Vagina (tissue), 2 donors: ENCODE results near the gene SPAG16. TPM values are rescaled to one million over a fixed set of nuclear protein-coding genes. Genes with fewer than 3 reads are reported as not detected.

Experiments
- DNase-seq, 2 donors: peaks; one replicate each; pipeline ENCODE4 v3.0.0-alpha.2; 2017; ENCODE audit errors: extremely low spot score in 2 of 2
- H3K27ac ChIP-seq: fragments of 200-600 bp; sonication (generic); one replicate; pipeline ENCODE4 v1.5.1; 2019
- H3K27me3 ChIP-seq: fragments of 200-600 bp; sonication (generic); one replicate; pipeline ENCODE4 v1.5.1; 2019
- H3K36me3 ChIP-seq, 2 donors: fragments of 200-600 bp; sonication (generic); one replicate each; pipeline ENCODE4 v1.5.1; 2017 to 2019
- H3K4me1 ChIP-seq: fragments of 200-600 bp; sonication (generic); one replicate; pipeline ENCODE4 v1.5.1; 2019
- H3K4me3 ChIP-seq, 2 donors: fragments of 200-600 bp; sonication (generic); 1 replicate in 1 of 2; 2 replicates in 1 of 2; pipeline ENCODE4 v1.5.1; 2016 to 2019
- H3K9me3 ChIP-seq: fragments of 200-600 bp; sonication (generic); one replicate; pipeline ENCODE4 v1.5.1; 2019
- CTCF ChIP-seq, 3 experiments: fragments of 450-650 bp in 2 of 3; fragments of 200-600 bp in 1 of 3; sonication (generic) in 1 of 3; IDR thresholded peaks; one replicate each; pipeline ENCODE4 v1.5.1; 2017 to 2019; ENCODE audit warnings: antibody characterized with exemption in 3 of 3, mild to moderate bottlenecking in 2 of 3, moderate library complexity in 2 of 3
- POLR2A ChIP-seq, 2 donors: fragments of 450-650 bp; IDR thresholded peaks; one replicate each; pipeline ENCODE4 v1.6.1; 2017; ENCODE audit warnings: antibody characterized with exemption in 2 of 2, mild to moderate bottlenecking in 2 of 2, moderate library complexity in 2 of 2
- POLR2AphosphoS5 ChIP-seq, 2 donors: sonication (generic); formaldehyde crosslinking; IDR thresholded peaks; one replicate each; pipeline ENCODE4 v1.9.0; 2017; ENCODE audit warnings: antibody characterized with exemption in 2 of 2, mild to moderate bottlenecking in 2 of 2, low read depth in 1 of 2; ENCODE audit not compliant: insufficient read depth in 1 of 2
- intact Hi-C: fragments of 100-400 bp; cut with DNase I; formaldehyde crosslinking; loops from one replicate; pipeline ENCODE4 v1.15.1; 2023
- total RNA-seq: library from RNA; depleted of rRNA; stranded (reverse); fragments of >200 nt; gene quantifications from one replicate; pipeline ENCODE4 v1.2.3, GENCODE V29; 2016

Gene SPAG16
- total RNA-seq, 1 donor from 2014 or later = 30.2 TPM

DNA sequence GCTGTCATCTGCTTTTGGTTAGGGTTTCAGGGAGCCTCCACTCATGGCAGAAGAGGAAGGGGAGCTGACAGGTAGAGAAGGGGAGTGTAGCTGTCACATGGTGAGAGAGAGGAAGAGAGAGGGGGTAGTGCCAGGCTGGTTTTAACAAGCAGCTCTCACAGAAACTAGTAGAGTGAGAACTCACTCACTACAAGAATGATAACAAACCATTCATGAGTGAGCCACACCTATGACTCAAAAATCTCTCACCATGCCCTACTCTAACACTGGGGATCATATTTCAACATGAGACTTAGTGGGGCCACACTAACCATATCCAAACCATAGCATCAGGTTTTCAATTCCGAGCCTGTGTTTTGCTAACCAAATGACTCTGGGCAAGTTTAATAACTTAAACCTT lies 851.7 kb downstream of the SPAG16 start:
- Histone ChIP-seq H3K4me1 (no peaks in the 10 kb centered on the region), H3K27ac (no peak overlapping the region), H3K9me3 (no peaks in the 10 kb centered on the region), H3K27me3 (no peaks in the 10 kb centered on the region), H3K4me3 (no peak overlapping the region), H3K36me3 (no peaks in the 10 kb centered on the region)
- DNase-seq = no peak
- TF ChIP-seq POLR2AphosphoS5 (IDR thresholded peaks at IDR 0.05; ENCODE audit: insufficient read depth in 1 of 2, low read depth in 1 of 2) (no peak), POLR2A (IDR thresholded peaks at IDR 0.05) (no peak), CTCF (IDR thresholded peaks at IDR 0.05) (no peak)
- intact Hi-C loops = no loop called here

DNA sequence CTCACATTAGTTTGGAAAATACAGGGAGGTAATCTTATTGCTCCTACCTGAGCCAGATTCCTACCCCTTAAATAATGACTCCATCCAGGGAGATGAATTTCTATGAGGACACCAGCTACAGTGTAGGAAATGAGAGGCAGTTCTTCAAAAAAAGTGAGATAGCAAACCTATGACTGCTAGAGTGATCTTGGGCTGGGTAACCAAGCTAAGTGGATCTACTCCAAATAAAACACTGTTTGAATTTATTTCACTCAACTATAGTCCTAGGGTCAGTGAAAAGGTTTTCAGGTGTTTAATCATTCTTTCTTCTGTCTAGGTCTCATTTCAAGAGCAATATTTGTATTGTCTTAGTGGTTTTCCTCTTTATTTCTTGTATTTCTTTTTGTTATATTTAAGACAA lies 854.5 kb downstream of the SPAG16 start:
- H3K27me3 ChIP-seq = no peaks in the 10 kb centered on the region
- no peak overlapping the region for H3K4me3 ChIP-seq
- DNase-seq = no peak
- intact Hi-C loops = no loop called here
- H3K27ac ChIP-seq = no peak overlapping the region
- no peak for TF ChIP-seq CTCF (IDR thresholded peaks at IDR 0.05)
- TF ChIP-seq POLR2A (IDR thresholded peaks at IDR 0.05) = no peak
- no peaks in the 10 kb centered on the region for H3K36me3 ChIP-seq
- H3K9me3 ChIP-seq = no peaks in the 10 kb centered on the region
- H3K4me1 ChIP-seq = no peaks in the 10 kb centered on the region

DNA sequence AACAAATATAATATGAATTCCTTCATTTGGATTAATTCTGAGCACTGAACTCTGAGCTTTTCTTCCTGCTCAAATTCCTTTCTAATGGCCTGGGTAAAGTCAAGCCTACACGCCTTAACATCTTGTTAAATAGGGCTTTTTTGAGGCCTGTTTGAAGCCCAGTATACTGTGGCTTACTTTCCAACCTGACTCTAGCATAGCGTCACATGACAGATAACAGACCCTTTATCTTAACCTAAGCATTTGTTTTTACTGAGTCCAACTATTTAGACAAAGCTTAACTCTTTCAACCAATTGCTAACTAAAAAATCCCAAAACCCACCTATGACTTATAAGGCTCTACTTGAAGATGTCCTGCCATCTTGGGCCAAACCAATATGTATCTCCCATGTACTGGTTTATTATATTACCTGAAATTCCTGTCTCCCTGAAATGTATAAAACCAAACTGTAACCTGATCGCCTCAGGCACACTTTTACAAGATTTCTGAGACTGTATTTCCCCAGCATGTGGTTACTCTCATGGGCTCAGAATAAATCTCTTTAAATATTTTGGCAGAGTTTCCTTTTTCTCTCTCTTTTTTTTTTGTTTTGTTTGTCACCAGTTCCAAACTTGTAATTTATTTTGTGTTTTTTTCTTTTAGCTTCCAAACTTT lies 855.5 kb downstream of the SPAG16 start:
- Histone ChIP-seq H3K27ac (no peak overlapping the region), H3K36me3 (no peaks in the 10 kb centered on the region), H3K4me3 (no peak overlapping the region), H3K4me1 (no peaks in the 10 kb centered on the region), H3K27me3 (no peaks in the 10 kb centered on the region), H3K9me3 (no peaks in the 10 kb centered on the region)
- TF ChIP-seq POLR2AphosphoS5 (IDR thresholded peaks at IDR 0.05; ENCODE audit: insufficient read depth in 1 of 2, low read depth in 1 of 2) (no peak), POLR2A (IDR thresholded peaks at IDR 0.05) (no peak), CTCF (IDR thresholded peaks at IDR 0.05) (no peak)
- intact Hi-C loops = no loop called here
- DNase-seq = no peak

DNA sequence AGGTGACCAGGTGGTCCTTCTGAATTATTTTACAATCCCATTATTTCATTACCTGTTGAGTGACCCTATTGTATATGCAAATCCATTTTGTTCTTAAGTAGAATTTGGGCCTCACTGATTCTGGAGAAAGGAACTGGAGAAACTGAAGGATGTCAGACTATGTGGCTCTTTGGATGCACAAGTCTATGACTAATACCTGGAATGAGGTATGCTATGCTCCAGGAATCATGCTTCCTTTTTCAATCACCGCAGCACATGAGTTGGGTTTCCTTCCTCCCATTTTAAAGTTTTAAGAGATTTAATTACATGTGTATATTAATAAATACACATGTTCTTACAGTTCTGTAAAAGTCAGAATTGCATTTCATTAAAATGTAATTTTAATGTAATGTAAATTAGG lies 872.7 kb downstream of the SPAG16 start:
- no peak for TF ChIP-seq POLR2AphosphoS5 (IDR thresholded peaks at IDR 0.05; ENCODE audit: insufficient read depth in 1 of 2, low read depth in 1 of 2)
- no peak for TF ChIP-seq POLR2A (IDR thresholded peaks at IDR 0.05)
- TF ChIP-seq CTCF (IDR thresholded peaks at IDR 0.05) = no peak
- no peak for DNase-seq
- Histone ChIP-seq H3K4me3 (no peak overlapping the region), H3K4me1 (no peaks in the 10 kb centered on the region), H3K36me3 (no peaks in the 10 kb centered on the region), H3K27me3 (no peaks in the 10 kb centered on the region), H3K9me3 (no peaks in the 10 kb centered on the region), H3K27ac (no peak overlapping the region)
- intact Hi-C loops = no loop called here

DNA sequence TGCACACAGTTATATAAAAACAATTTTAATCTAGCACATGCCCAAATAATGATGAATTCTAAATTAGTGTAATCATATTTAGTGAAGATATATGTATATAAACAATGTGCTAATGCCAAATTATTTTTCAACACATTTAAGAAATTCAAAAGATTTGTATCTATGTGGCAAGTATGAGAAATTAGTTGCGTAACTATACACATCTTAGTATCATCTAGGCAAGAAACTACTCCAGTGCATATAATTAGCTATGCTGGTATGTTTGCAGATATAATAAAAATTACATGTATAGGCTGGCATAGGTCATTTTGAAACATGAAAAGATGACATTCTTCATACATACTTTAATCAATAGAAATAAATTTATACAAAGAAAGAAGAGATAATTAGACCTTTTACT lies 874.6 kb downstream of the SPAG16 start:
- DNase-seq = no peak
- Histone ChIP-seq H3K36me3 (no peaks in the 10 kb centered on the region), H3K27ac (no peak overlapping the region), H3K9me3 (no peaks in the 10 kb centered on the region), H3K4me1 (no peaks in the 10 kb centered on the region), H3K4me3 (no peak overlapping the region), H3K27me3 (no peaks in the 10 kb centered on the region)
- TF ChIP-seq CTCF (IDR thresholded peaks at IDR 0.05) (no peak), POLR2AphosphoS5 (IDR thresholded peaks at IDR 0.05; ENCODE audit: insufficient read depth in 1 of 2, low read depth in 1 of 2) (no peak)
- intact Hi-C loops = no loop called here
